Neural progenitor cell (in vitro differentiated cells): ENCODE data around the gene TBC1D10A. TPM values are rescaled to one million over a fixed set of nuclear protein-coding genes. Genes with fewer than 3 reads are reported as not detected.

Experiments
- DNase-seq: peaks from one replicate; pipeline ENCODE4 v3.0.0-alpha.2; 2016; ENCODE audit warnings: low spot score
- H2AFZ ChIP-seq: fragments of 200-600 bp; sonication (generic); replicated peaks from 2 replicates; pipeline ENCODE4 v1.6.1; 2016; ENCODE audit warnings: antibody characterized with exemption
- H3F3A ChIP-seq: fragments of 200-600 bp; sonication (generic); 2 replicates; pipeline ENCODE4 v1.6.1; 2016; ENCODE audit warnings: antibody characterized with exemption, low read depth
- H3K27ac ChIP-seq: fragments of 200-600 bp; sonication (generic); 2 replicates; pipeline ENCODE4 v1.5.1; 2016; ENCODE audit warnings: mild to moderate bottlenecking
- H3K27me3 ChIP-seq: fragments of 200-600 bp; sonication (generic); 2 replicates; pipeline ENCODE4 v1.6.1; 2016; ENCODE audit warnings: mild to moderate bottlenecking, moderate library complexity
- H3K36me3 ChIP-seq: fragments of 200-600 bp; sonication (generic); 2 replicates; pipeline ENCODE4 v1.5.1; 2016
- H3K4me1 ChIP-seq: fragments of 200-600 bp; sonication (generic); 2 replicates; pipeline ENCODE4 v1.6.1; 2016; ENCODE audit warnings: mixed run types
- H3K4me2 ChIP-seq: fragments of 200-600 bp; sonication (generic); 2 replicates; pipeline ENCODE4 v1.6.1; 2016
- H3K4me3 ChIP-seq: fragments of 200-600 bp; sonication (generic); 2 replicates; pipeline ENCODE4 v1.5.1; 2016
- H3K79me2 ChIP-seq: fragments of 200-600 bp; sonication (generic); 2 replicates; pipeline ENCODE4 v1.6.1; 2016; ENCODE audit warnings: low read depth
- H3K9ac ChIP-seq: fragments of 200-600 bp; sonication (generic); 2 replicates; pipeline ENCODE4 v1.6.1; 2016
- H3K9me3 ChIP-seq: fragments of 200-600 bp; sonication (generic); 2 replicates; pipeline ENCODE4 v1.5.1; 2016; ENCODE audit warnings: low read depth
- H4K20me1 ChIP-seq: fragments of 200-600 bp; sonication (generic); 2 replicates; pipeline ENCODE4 v1.6.1; 2016; ENCODE audit warnings: low read depth
- H3K27ac Mint-ChIP-seq: 3 replicates; pipeline ENCODE4 v1.8.0; 2021; ENCODE audit warnings: mixed read lengths
- H3K27me3 Mint-ChIP-seq: 2 replicates; pipeline ENCODE4 v1.8.0; 2022; ENCODE audit warnings: low read depth, mild to moderate bottlenecking, inconsistent platforms, moderate library complexity, mixed read lengths; ENCODE audit not compliant: insufficient read depth
- H3K36me3 Mint-ChIP-seq: 3 replicates; pipeline ENCODE4 v1.8.0; 2021; ENCODE audit warnings: mixed read lengths
- H3K4me1 Mint-ChIP-seq: 3 replicates; pipeline ENCODE4 v1.8.0; 2021; ENCODE audit warnings: mixed read lengths
- H3K4me3 Mint-ChIP-seq: 3 replicates; pipeline ENCODE4 v1.8.0; 2021; ENCODE audit warnings: mild to moderate bottlenecking, moderate library complexity, mixed read lengths
- H3K9me3 Mint-ChIP-seq: 3 replicates; pipeline ENCODE4 v1.8.0; 2020; ENCODE audit warnings: mixed read lengths
- EZH2 ChIP-seq: fragments of 200-600 bp; sonication (generic); IDR thresholded peaks from 2 replicates; pipeline ENCODE4 v1.6.1; 2017; ENCODE audit warnings: antibody characterized with exemption, mild to moderate bottlenecking, moderate library complexity
- EZH2phosphoT487 ChIP-seq: fragments of 200-600 bp; sonication (generic); IDR thresholded peaks from 2 replicates; pipeline ENCODE4 v1.6.1; 2017; ENCODE audit warnings: antibody characterized with exemption
- total RNA-seq: library from RNA; depleted of rRNA; stranded (reverse); fragments of >200 nt; gene quantifications from 2 replicates; pipeline ENCODE4 v1.2.3, GENCODE V29; 2015; ENCODE audit warnings: low replicate concordance
- TF ChIP-seq, protein P1 (sequence below): fragments of 200-600 bp; sonication (generic); IDR thresholded peaks from 2 replicates; pipeline ENCODE4 v1.5.1; 2017; ENCODE audit warnings: antibody characterized with exemption, mild to moderate bottlenecking

TBC1D10A gene
- total RNA-seq, 1 donor from 2014 or later, result 6.2 TPM

DNA sequence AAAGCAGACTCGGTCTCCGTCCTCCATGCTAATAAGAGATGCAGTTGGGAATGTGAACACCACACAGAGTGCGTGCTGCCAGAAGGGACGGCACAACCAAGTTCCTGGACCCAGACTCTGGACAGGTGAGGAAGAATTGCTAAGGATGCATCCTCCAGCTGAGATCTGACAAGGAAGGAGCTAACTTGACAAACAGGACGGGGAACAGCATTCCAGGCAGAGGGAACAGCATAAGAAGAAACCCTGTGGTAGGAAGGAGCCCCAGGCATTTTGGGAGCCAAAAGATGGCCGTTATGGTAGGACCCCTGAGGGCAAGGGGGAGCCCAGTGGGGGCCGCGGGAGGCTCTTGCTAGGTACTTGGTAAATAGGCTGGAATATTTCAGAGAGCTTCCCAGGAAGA, 66.1 kb downstream of the TBC1D10A start:
- Histone ChIP-seq H3K27ac (no peak overlapping the region), H4K20me1 (no peaks in the 10 kb centered on the region), H3K4me1 (peaks cover 5% of the 10 kb centered on the region), H3K36me3 (no peaks in the 10 kb centered on the region), H3K27me3 (peaks cover 4% of the 10 kb centered on the region), H3F3A (peaks cover 7% of the 10 kb centered on the region), H3K4me2 (no peak overlapping the region), H3K9me3 (no peaks in the 10 kb centered on the region), H3K4me3 (no peak overlapping the region), H3K79me2 (no peaks in the 10 kb centered on the region), H2AFZ (no peak overlapping the region), H3K9ac (no peak overlapping the region)
- H3K27me3 Mint-ChIP-seq, result peaks cover 17% of the 10 kb centered on the region
- no peak overlapping the region for H3K4me3 Mint-ChIP-seq
- no peaks in the 10 kb centered on the region for H3K9me3 Mint-ChIP-seq
- no peak for TF ChIP-seq EZH2phosphoT487
- TF ChIP-seq, protein P1, sequence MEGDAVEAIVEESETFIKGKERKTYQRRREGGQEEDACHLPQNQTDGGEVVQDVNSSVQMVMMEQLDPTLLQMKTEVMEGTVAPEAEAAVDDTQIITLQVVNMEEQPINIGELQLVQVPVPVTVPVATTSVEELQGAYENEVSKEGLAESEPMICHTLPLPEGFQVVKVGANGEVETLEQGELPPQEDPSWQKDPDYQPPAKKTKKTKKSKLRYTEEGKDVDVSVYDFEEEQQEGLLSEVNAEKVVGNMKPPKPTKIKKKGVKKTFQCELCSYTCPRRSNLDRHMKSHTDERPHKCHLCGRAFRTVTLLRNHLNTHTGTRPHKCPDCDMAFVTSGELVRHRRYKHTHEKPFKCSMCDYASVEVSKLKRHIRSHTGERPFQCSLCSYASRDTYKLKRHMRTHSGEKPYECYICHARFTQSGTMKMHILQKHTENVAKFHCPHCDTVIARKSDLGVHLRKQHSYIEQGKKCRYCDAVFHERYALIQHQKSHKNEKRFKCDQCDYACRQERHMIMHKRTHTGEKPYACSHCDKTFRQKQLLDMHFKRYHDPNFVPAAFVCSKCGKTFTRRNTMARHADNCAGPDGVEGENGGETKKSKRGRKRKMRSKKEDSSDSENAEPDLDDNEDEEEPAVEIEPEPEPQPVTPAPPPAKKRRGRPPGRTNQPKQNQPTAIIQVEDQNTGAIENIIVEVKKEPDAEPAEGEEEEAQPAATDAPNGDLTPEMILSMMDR, result no peak
- no peak for TF ChIP-seq EZH2
- DNase-seq, result no peak
- H3K4me1 Mint-ChIP-seq, result peaks cover 25% of the 10 kb centered on the region
- H3K36me3 Mint-ChIP-seq, result no peaks in the 10 kb centered on the region
- no peak overlapping the region for H3K27ac Mint-ChIP-seq

DNA sequence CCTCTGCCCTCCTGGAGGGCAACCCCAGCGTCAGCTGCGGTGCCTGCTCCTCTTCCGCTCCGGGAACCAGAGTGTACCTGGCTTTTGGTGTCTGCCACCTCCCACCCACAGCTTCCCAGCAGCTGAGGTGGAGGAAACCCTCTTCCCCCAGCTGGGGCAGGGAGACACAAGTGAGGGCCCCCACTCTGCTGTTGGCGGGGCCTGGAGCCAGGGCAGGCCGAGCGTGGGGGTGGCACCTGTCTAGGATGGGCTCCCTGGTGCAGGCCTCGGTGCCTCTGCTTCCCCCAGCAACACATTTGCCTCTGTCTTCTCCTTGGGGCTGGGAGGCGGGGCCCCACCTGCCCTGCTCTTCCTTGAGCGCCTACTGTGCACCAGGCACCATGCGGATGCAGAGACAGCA, 66.5 kb downstream of the TBC1D10A start:
- H3K36me3 Mint-ChIP-seq, result no peaks in the 10 kb centered on the region
- H3K4me3 Mint-ChIP-seq, result no peak overlapping the region
- Histone ChIP-seq H3K4me2 (no peak overlapping the region), H3K4me3 (no peak overlapping the region), H3K27ac (no peak overlapping the region), H3K79me2 (no peaks in the 10 kb centered on the region), H4K20me1 (no peaks in the 10 kb centered on the region), H3K9ac (no peak overlapping the region), H2AFZ (no peak overlapping the region), H3K4me1 (peaks cover 5% of the 10 kb centered on the region), H3F3A (peaks cover 7% of the 10 kb centered on the region), H3K9me3 (no peaks in the 10 kb centered on the region), H3K27me3 (peaks cover 4% of the 10 kb centered on the region), H3K36me3 (no peaks in the 10 kb centered on the region)
- peaks cover 17% of the 10 kb centered on the region for H3K27me3 Mint-ChIP-seq
- H3K4me1 Mint-ChIP-seq, result peaks cover 25% of the 10 kb centered on the region
- DNase-seq, result no peak
- no peak for TF ChIP-seq EZH2
- no peak for TF ChIP-seq EZH2phosphoT487
- TF ChIP-seq, protein P1, result no peak
- no peaks in the 10 kb centered on the region for H3K9me3 Mint-ChIP-seq
- H3K27ac Mint-ChIP-seq, result no peak overlapping the region

DNA sequence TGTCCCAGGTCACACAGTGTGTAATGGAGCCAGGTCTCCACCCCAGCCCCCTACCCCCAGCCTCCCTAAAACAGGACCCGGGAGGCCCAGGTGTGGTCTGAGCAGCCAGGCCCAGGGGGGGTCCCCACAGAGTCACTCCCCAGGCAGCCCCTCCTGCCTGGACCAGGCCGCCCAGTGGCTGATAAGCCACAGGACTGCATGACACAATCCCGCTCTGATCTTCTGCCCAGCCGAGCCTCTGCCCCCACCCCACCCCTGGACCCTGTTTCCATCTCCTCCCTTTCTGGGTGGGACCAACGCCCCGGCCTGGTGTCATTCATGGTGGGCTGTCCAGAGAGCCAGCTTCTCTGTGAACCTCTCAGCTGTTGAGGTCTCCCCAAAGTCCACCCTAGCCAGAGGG, 72.4 kb downstream of the TBC1D10A start:
- H3K36me3 Mint-ChIP-seq, result no peaks in the 10 kb centered on the region
- H3K9me3 ChIP-seq, result no peaks in the 10 kb centered on the region
- H4K20me1 ChIP-seq, result no peaks in the 10 kb centered on the region
- no peaks in the 10 kb centered on the region for H3K9me3 Mint-ChIP-seq
- no peak overlapping the region for H3K27ac ChIP-seq
- H3K4me2 ChIP-seq, result no peak overlapping the region
- peaks cover 37% of the 10 kb centered on the region for H3K4me1 Mint-ChIP-seq
- peaks cover 15% of the 10 kb centered on the region for H3K27me3 Mint-ChIP-seq
- H3F3A ChIP-seq, result peaks cover 7% of the 10 kb centered on the region
- no peak overlapping the region for H3K4me3 ChIP-seq
- no peaks in the 10 kb centered on the region for H3K27me3 ChIP-seq
- H2AFZ ChIP-seq, result no peak overlapping the region
- no peak overlapping the region for H3K27ac Mint-ChIP-seq
- no peak for DNase-seq
- TF ChIP-seq EZH2, result no peak
- no peak for TF ChIP-seq EZH2phosphoT487
- TF ChIP-seq, protein P1, result no peak
- H3K79me2 ChIP-seq, result no peaks in the 10 kb centered on the region
- no peak overlapping the region for H3K9ac ChIP-seq
- H3K36me3 ChIP-seq, result no peaks in the 10 kb centered on the region
- H3K4me3 Mint-ChIP-seq, result no peak overlapping the region
- H3K4me1 ChIP-seq, result peaks cover 6% of the 10 kb centered on the region
